Activated T-helper 2 cell treated with anti-CD3 and anti-CD28 coated beads, Interferon-gamma antibody, Interleukin-2, Interleukin-4, amounts not matched to agents 10 μg/mL and 5 μg/mL and 100 μg/mL, durations not matched to agents 14 hours and 24 hours and 36 hours (primary cell): Measurements from ENCODE around the gene DPH3. TPM values are rescaled to one million over a fixed set of nuclear protein-coding genes. Genes with fewer than 3 reads are reported as not detected.

ENCODE experiments used
- DNase-seq: peaks from one replicate; pipeline ENCODE4 v3.0.0; 2021; ENCODE audit warnings: low spot score
- H3K27ac Mint-ChIP-seq: one replicate; pipeline ENCODE4 v1.8.0; 2021; ENCODE audit warnings: mixed read lengths
- H3K27me3 Mint-ChIP-seq: one replicate; pipeline ENCODE4 v1.8.0; 2021; ENCODE audit warnings: low read depth, mixed read lengths
- H3K36me3 Mint-ChIP-seq: one replicate; pipeline ENCODE4 v1.8.0; 2021; ENCODE audit warnings: low read depth, mixed read lengths
- H3K4me1 Mint-ChIP-seq: one replicate; pipeline ENCODE4 v1.8.0; 2021; ENCODE audit warnings: low read depth, mixed read lengths
- H3K4me3 Mint-ChIP-seq: one replicate; pipeline ENCODE4 v1.8.0; 2021; ENCODE audit warnings: low read depth, mild to moderate bottlenecking, moderate library complexity, mixed read lengths
- H3K9me3 Mint-ChIP-seq: one replicate; pipeline ENCODE4 v1.8.0; 2021; ENCODE audit warnings: mixed read lengths
- intact Hi-C: fragments of 100-400 bp; cut with micrococcal nuclease; formaldehyde crosslinking; loops from one replicate; pipeline ENCODE4 v1.15.1; 2023
- total RNA-seq: library from RNA; stranded (reverse); gene quantifications from 2 replicates; pipeline ENCODE4 v1.2.3, GENCODE V29; 2022

DPH3 gene
- total RNA-seq, 1 donor from 2014 or later: 23.1 TPM

GRCh38 chr3:16239086-16239770 is 25.5 kb downstream of the DPH3 start:
- H3K36me3 Mint-ChIP-seq: no peaks in the 10 kb centered on the region
- no peak for DNase-seq
- H3K4me1 Mint-ChIP-seq: peaks cover 4% of the 10 kb centered on the region
- H3K4me3 Mint-ChIP-seq: no peak overlapping the region
- H3K27me3 Mint-ChIP-seq: no peaks in the 10 kb centered on the region
- no peak overlapping the region for H3K27ac Mint-ChIP-seq
- H3K9me3 Mint-ChIP-seq: no peaks in the 10 kb centered on the region
- intact Hi-C loops: no loop called here

DNA sequence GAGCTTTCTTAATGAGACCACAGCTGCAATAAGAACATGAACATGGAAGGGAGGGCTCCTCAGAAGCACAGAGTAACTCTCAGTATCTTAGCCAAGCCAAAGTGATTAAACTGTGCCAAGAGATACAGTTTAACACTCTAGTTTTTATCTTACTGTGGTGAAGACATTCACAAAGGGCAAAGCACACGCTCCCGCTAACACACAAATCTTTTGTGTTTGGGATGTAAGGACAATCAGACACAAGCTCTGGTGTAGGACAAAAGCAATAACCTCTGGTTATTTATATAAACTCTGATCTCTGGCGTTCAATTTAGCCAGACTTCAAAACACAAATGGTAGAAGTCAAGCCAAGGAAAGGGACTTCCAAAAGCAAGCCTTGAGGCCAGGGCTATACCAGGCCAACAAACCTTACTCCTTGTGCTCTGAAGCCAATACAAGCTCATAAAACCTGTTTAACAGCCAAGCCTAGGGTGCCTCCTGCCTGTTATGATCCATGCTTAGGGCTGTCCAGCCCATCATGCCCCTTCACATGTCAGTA is 27.8 kb downstream of the DPH3 start:
- H3K27me3 Mint-ChIP-seq: no peaks in the 10 kb centered on the region
- no peak overlapping the region for H3K4me3 Mint-ChIP-seq
- no peak for DNase-seq
- H3K9me3 Mint-ChIP-seq: no peaks in the 10 kb centered on the region
- intact Hi-C loops: no loop called here
- no peaks in the 10 kb centered on the region for H3K36me3 Mint-ChIP-seq
- no peak overlapping the region for H3K27ac Mint-ChIP-seq
- H3K4me1 Mint-ChIP-seq: no peaks in the 10 kb centered on the region

GRCh38 chr3:16236030-16236639 is 28.6 kb downstream of the DPH3 start:
- DNase-seq: no peak
- intact Hi-C loops: no loop called here
- Mint-ChIP-seq H3K9me3 (no peaks in the 10 kb centered on the region), H3K4me1 (no peaks in the 10 kb centered on the region), H3K4me3 (no peak overlapping the region), H3K27me3 (no peaks in the 10 kb centered on the region), H3K36me3 (no peaks in the 10 kb centered on the region), H3K27ac (no peak overlapping the region)

DNA sequence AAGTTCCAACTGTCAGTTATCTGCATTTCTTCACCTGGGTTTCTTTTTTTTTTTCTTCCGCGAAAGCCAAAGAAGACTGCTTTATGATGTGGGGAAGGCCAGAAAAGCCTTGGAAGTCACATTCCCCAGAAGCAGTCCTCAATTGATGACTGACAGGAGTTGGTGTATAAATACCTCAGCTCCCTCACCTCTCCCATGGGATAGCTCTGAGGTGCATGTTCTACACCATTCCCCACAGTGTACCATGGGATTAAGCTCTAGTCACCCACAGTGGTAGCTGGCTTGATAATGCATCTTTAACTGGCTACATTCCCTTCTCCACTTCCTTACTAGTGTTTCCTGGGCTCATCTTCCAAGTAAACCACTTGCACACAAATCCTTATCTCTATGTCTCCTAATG is 30.5 kb downstream of the DPH3 start:
- H3K36me3 Mint-ChIP-seq: no peaks in the 10 kb centered on the region
- H3K27ac Mint-ChIP-seq: no peak overlapping the region
- no peak for DNase-seq
- intact Hi-C loops: no loop called here
- H3K4me1 Mint-ChIP-seq: no peaks in the 10 kb centered on the region
- H3K4me3 Mint-ChIP-seq: no peak overlapping the region
- H3K9me3 Mint-ChIP-seq: no peaks in the 10 kb centered on the region
- no peaks in the 10 kb centered on the region for H3K27me3 Mint-ChIP-seq

DNA sequence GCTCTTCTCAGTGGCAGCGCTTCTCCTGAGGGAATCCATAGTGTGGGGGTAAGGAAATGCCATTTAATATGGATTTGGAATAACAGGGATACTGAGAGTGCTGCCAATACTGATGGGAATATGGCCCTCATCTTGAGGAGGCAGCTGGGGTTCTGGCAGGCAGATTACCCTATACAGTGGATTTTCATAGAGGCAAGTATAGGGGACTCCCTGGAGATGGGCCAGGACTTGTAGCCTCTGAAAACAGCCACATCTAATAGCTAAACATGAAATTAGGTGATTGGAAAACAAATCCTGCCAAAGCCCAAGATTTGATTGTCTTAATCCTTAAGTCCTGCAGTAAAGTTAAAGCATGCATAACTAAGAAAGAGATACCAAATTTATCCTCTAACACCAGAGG is 30.9 kb downstream of the DPH3 start:
- DNase-seq: no peak
- intact Hi-C loops: no loop called here
- H3K4me3 Mint-ChIP-seq: no peak overlapping the region
- no peaks in the 10 kb centered on the region for H3K36me3 Mint-ChIP-seq
- no peak overlapping the region for H3K27ac Mint-ChIP-seq
- H3K9me3 Mint-ChIP-seq: no peaks in the 10 kb centered on the region
- H3K27me3 Mint-ChIP-seq: no peaks in the 10 kb centered on the region
- no peaks in the 10 kb centered on the region for H3K4me1 Mint-ChIP-seq

DNA sequence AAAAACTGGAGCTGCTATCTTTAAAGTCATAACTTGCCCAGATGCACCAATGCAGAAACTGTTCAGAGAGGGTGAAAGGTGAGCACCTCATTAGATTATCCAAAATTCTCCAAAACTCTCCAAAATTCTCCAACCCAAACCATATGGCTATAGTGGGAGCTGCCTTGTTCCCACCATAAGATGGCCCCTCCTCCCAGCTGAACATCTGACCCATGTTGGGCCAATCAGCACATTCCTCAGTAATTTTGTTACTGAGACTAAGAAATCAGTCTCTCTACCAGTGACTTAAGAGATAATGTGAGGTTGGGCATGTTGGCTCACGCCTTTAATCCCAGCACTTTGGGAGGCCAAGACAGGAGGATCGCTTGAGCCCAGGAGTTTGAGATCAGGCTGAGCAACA is 32.8 kb downstream of the DPH3 start:
- H3K36me3 Mint-ChIP-seq: no peaks in the 10 kb centered on the region
- peaks cover 5% of the 10 kb centered on the region for H3K27me3 Mint-ChIP-seq
- H3K27ac Mint-ChIP-seq: no peak overlapping the region
- H3K4me3 Mint-ChIP-seq: no peak overlapping the region
- no peaks in the 10 kb centered on the region for H3K4me1 Mint-ChIP-seq
- intact Hi-C loops: no loop called here
- H3K9me3 Mint-ChIP-seq: no peaks in the 10 kb centered on the region
- no peak for DNase-seq

- H3K9me3 Mint-ChIP-seq: no peaks in the 10 kb centered on the region
- H3K4me3 Mint-ChIP-seq: no peak overlapping the region
- H3K4me1 Mint-ChIP-seq: no peaks in the 10 kb centered on the region
- DNase-seq: no peak
- intact Hi-C loops: no loop called here
- H3K27ac Mint-ChIP-seq: no peak overlapping the region
- H3K36me3 Mint-ChIP-seq: no peaks in the 10 kb centered on the region
- H3K27me3 Mint-ChIP-seq: peaks cover 9% of the 10 kb centered on the region
Observed at GRCh38 chr3:16229681-16230080, 35.1 kb downstream of the DPH3 start.

DNA sequence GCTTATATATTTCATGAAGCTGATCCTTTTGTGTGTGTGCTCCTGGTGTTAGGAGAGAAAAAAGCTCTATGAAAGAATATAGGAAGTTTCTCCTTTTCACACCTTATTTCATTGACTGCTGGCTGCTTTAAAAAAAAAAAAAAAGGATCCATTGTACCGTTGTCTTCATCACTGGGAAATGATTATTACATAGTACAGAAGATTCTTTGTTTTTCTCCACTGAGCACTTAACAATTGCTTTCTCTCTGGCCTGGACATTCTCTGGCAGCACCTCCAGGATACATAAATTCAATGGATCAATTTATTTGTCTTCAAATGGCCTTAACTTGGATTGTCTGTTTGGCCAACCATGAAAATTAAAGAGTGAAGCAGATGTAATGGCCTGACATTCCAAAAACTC is 37.2 kb downstream of the DPH3 start:
- Mint-ChIP-seq H3K4me1 (no peaks in the 10 kb centered on the region), H3K27me3 (peaks cover 9% of the 10 kb centered on the region), H3K9me3 (no peaks in the 10 kb centered on the region), H3K36me3 (no peaks in the 10 kb centered on the region), H3K27ac (no peak overlapping the region), H3K4me3 (no peak overlapping the region)
- intact Hi-C loops: no loop called here
- DNase-seq: no peak

DNA sequence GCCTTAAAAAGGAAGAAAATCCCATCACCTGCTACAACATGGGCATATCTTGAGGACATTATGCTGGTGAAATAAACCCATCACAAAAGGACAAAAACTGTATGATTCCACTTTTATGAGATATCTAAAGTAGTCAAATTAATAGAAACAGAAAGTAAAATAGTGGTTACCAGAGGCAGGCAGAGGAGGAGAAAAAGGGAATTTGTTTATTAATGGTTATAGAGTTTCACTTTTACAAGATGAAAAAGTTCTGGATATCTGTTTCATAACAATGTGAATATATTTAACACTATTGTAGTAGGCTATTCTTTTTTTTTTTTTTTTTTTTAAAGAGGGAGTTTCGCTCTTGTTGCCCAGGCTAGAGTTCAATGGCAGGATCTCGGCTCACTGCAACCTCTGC is 40.4 kb downstream of the DPH3 start:
- H3K36me3 Mint-ChIP-seq: no peaks in the 10 kb centered on the region
- intact Hi-C loops: no loop called here
- H3K9me3 Mint-ChIP-seq: no peaks in the 10 kb centered on the region
- DNase-seq: no peak
- no peaks in the 10 kb centered on the region for H3K4me1 Mint-ChIP-seq
- H3K27me3 Mint-ChIP-seq: peaks cover 9% of the 10 kb centered on the region
- H3K4me3 Mint-ChIP-seq: no peak overlapping the region
- H3K27ac Mint-ChIP-seq: no peak overlapping the region

GRCh38 chr3:16222547-16222946 is 42.2 kb downstream of the DPH3 start:
- H3K4me3 Mint-ChIP-seq: no peak overlapping the region
- no peaks in the 10 kb centered on the region for H3K9me3 Mint-ChIP-seq
- no peaks in the 10 kb centered on the region for H3K4me1 Mint-ChIP-seq
- no peaks in the 10 kb centered on the region for H3K36me3 Mint-ChIP-seq
- no peak for DNase-seq
- intact Hi-C loops: no loop called here
- no peak overlapping the region for H3K27ac Mint-ChIP-seq
- H3K27me3 Mint-ChIP-seq: peaks cover 5% of the 10 kb centered on the region

DNA sequence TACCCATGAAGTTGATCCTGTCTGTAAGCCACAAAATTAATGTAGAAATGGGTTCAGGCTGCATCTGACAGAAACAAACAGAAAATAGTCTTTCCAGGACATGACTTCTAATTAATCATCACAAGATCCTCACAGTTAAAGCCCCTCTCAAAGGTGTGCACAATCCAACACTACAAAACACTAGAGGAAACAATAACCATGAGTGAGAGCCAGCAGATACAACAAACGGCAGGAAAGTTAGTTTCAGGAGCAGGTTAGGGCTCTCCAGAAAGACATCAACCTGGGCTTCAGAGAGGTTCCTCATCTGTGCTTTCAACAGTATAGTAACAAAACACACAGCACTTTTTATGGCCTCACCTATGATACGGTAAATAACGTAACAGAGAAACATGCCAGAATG is 42.8 kb downstream of the DPH3 start:
- Mint-ChIP-seq H3K4me3 (no peak overlapping the region), H3K36me3 (no peaks in the 10 kb centered on the region), H3K4me1 (no peaks in the 10 kb centered on the region), H3K9me3 (no peaks in the 10 kb centered on the region), H3K27me3 (peaks cover 6% of the 10 kb centered on the region), H3K27ac (no peak overlapping the region)
- DNase-seq: no peak
- intact Hi-C loops: no loop called here

DNA sequence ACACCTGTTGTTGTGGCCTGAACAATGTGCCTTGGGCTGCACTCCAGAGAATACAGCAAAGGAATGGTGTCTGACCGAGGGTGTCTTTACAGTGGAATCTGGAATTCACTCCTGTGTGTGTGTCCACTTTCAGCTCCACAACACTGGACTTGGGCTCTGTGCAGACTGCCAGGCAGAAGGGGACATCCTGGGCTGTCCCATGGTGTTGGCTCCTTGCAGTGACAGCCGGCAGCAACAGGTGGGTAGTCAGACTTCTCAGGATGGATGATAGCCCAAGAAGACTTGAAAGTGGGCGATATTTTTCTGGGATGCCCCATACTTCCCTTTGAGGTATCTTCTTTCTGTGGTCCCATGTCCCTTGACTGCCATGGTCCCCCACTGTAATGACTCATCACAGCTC is 45.0 kb downstream of the DPH3 start:
- H3K9me3 Mint-ChIP-seq: no peaks in the 10 kb centered on the region
- H3K36me3 Mint-ChIP-seq: no peaks in the 10 kb centered on the region
- DNase-seq: no peak
- H3K4me1 Mint-ChIP-seq: no peaks in the 10 kb centered on the region
- intact Hi-C loops: no loop called here
- no peak overlapping the region for H3K27ac Mint-ChIP-seq
- H3K4me3 Mint-ChIP-seq: no peak overlapping the region
- H3K27me3 Mint-ChIP-seq: peaks cover 3% of the 10 kb centered on the region

DNA sequence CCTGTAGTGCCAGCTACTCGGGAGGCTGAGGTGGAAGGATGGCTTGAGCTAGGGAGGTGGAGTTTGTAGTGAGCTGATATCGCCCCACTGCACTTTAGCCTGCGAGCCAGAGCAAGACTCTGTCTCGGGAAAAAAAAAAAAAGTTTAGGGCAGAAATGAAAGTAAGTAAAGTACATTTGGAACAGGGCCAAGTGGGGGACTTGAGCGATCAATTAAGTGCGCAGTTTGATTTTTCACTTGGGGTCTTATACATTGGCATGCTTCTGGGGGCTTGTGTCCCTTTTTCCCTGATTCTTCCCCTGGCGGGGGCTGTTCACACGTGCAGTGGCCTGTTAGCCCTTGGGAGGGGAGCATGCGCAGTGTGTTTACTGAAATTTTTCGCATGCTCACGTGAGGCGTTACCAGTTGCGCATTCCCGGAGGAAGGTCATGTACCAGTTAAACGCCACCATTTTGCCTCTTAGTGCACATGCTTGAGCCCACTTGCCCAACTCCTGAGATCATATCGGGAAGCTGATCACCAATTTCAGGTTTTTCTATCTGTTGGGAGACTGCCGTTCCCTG is 48.3 kb downstream of the DPH3 start:
- no peak for DNase-seq
- Mint-ChIP-seq H3K27ac (no peak overlapping the region), H3K4me1 (no peaks in the 10 kb centered on the region), H3K27me3 (peaks cover 3% of the 10 kb centered on the region), H3K36me3 (no peaks in the 10 kb centered on the region), H3K9me3 (no peaks in the 10 kb centered on the region), H3K4me3 (no peak overlapping the region)
- intact Hi-C loops: no loop called here
